ENCODE measurements around the gene AHSA1. TPM values are rescaled to one million over a fixed set of nuclear protein-coding genes. Genes with fewer than 3 reads are reported as not detected.

Gene AHSA1
- polyA plus RNA-seq, 1 donor from 2014 or later, result 207 TPM

DNA sequence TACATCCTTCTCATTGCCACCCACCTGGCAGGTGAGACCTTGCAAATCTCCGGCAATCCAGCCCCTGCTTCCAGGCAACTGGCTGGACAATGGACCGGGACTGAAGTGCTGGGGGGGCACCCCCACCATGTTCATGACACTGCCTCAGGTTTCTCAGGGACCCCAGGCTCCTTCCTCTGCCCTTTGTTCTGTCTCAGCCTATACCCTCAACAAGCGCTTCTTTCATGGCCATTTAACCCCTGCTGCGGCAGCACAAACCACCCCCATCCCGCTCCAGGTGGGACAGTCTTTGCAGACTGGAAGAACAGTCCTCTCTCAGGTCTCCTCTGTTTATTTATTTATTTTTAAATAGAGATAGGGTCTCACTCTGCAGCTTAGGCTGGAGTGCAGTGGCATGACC is 33.2 kb downstream of the AHSA1 start:
- Histone ChIP-seq H2AFZ (ENCODE audit: low read depth, low read length) (no peak overlapping the region), H3K4me3 (ENCODE audit: low read length) (no peak overlapping the region), H3K27me3 (ENCODE audit: insufficient read depth, low read depth, low read length) (no peaks in the 10 kb centered on the region), H3K79me2 (replicated peaks; ENCODE audit: insufficient read depth, low read length) (no peaks in the 10 kb centered on the region), H3K9me3 (ENCODE audit: low read length) (no peaks in the 10 kb centered on the region), H3K36me3 (ENCODE audit: insufficient read depth, low read length) (no peaks in the 10 kb centered on the region), H3F3A (ENCODE audit: insufficient read depth, low read length, poor library complexity, severe bottlenecking) (no peaks in the 10 kb centered on the region), H4K20me1 (ENCODE audit: insufficient read depth) (no peaks in the 10 kb centered on the region), H3K9ac (ENCODE audit: low read length) (no peak overlapping the region), H3K27ac (ENCODE audit: low read length) (no peak overlapping the region), H3K4me2 (ENCODE audit: low read length) (no peak overlapping the region), H3K9me2 (ENCODE audit: insufficient read depth, low read length) (no peaks in the 10 kb centered on the region)
- no peak for TF ChIP-seq EP300 (conservative IDR thresholded peaks at IDR 0.05; ENCODE audit: poor library complexity, severe bottlenecking)
- TF ChIP-seq MXI1 (conservative IDR thresholded peaks at IDR 0.05; ENCODE audit: poor library complexity, severe bottlenecking), result no peak
- TF ChIP-seq RAD21 (conservative IDR thresholded peaks at IDR 0.05), result no peak
- no peak for TF ChIP-seq EZH2 (IDR thresholded peaks at IDR 0.05; ENCODE audit: borderline replicate concordance, insufficient read depth, low read length, poor library complexity, severe bottlenecking)
- TF ChIP-seq TAF1 (IDR thresholded peaks at IDR 0.05; ENCODE audit: low read depth), result no peak
- TF ChIP-seq, protein P1, sequence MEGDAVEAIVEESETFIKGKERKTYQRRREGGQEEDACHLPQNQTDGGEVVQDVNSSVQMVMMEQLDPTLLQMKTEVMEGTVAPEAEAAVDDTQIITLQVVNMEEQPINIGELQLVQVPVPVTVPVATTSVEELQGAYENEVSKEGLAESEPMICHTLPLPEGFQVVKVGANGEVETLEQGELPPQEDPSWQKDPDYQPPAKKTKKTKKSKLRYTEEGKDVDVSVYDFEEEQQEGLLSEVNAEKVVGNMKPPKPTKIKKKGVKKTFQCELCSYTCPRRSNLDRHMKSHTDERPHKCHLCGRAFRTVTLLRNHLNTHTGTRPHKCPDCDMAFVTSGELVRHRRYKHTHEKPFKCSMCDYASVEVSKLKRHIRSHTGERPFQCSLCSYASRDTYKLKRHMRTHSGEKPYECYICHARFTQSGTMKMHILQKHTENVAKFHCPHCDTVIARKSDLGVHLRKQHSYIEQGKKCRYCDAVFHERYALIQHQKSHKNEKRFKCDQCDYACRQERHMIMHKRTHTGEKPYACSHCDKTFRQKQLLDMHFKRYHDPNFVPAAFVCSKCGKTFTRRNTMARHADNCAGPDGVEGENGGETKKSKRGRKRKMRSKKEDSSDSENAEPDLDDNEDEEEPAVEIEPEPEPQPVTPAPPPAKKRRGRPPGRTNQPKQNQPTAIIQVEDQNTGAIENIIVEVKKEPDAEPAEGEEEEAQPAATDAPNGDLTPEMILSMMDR (IDR thresholded peaks at IDR 0.05; ENCODE audit: poor library complexity, severe bottlenecking), result no peak
- TF ChIP-seq, protein P2, sequence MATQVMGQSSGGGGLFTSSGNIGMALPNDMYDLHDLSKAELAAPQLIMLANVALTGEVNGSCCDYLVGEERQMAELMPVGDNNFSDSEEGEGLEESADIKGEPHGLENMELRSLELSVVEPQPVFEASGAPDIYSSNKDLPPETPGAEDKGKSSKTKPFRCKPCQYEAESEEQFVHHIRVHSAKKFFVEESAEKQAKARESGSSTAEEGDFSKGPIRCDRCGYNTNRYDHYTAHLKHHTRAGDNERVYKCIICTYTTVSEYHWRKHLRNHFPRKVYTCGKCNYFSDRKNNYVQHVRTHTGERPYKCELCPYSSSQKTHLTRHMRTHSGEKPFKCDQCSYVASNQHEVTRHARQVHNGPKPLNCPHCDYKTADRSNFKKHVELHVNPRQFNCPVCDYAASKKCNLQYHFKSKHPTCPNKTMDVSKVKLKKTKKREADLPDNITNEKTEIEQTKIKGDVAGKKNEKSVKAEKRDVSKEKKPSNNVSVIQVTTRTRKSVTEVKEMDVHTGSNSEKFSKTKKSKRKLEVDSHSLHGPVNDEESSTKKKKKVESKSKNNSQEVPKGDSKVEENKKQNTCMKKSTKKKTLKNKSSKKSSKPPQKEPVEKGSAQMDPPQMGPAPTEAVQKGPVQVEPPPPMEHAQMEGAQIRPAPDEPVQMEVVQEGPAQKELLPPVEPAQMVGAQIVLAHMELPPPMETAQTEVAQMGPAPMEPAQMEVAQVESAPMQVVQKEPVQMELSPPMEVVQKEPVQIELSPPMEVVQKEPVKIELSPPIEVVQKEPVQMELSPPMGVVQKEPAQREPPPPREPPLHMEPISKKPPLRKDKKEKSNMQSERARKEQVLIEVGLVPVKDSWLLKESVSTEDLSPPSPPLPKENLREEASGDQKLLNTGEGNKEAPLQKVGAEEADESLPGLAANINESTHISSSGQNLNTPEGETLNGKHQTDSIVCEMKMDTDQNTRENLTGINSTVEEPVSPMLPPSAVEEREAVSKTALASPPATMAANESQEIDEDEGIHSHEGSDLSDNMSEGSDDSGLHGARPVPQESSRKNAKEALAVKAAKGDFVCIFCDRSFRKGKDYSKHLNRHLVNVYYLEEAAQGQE (IDR thresholded peaks at IDR 0.05; ENCODE audit: borderline replicate concordance), result no peak
- no peak for TF ChIP-seq SMC3 (conservative IDR thresholded peaks at IDR 0.05; ENCODE audit: poor library complexity)
- TF ChIP-seq POLR2AphosphoS5 (IDR thresholded peaks at IDR 0.05), result no peak

DNA sequence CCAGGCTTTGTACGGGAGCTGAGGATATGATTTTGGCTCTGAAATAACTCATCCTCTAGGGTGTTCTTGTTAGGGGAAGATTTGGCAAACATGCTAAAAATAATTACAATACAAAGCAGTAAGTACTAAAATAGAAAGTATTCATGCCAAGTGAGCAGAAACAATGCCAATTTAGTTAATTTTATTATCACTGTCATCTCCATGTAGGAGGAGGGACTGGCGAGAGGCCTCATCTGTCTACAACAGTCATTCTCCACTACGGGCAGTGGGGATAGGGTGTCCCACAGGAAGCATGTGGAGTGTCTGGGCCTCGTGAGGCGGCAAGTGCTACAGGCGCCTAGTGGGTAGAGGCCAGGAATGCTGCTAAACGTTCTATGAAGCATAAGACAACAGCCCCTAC is 37.4 kb downstream of the AHSA1 start:
- Histone ChIP-seq H3K27me3 (ENCODE audit: insufficient read depth, low read depth, low read length) (peaks cover 34% of the 10 kb centered on the region), H3K36me3 (ENCODE audit: insufficient read depth, low read length) (no peaks in the 10 kb centered on the region), H4K20me1 (ENCODE audit: insufficient read depth) (no peaks in the 10 kb centered on the region), H3K4me3 (ENCODE audit: low read length) (no peak overlapping the region), H3K4me2 (ENCODE audit: low read length) (no peak overlapping the region), H3K9me3 (ENCODE audit: low read length) (no peaks in the 10 kb centered on the region), H3F3A (ENCODE audit: insufficient read depth, low read length, poor library complexity, severe bottlenecking) (no peaks in the 10 kb centered on the region), H3K9ac (ENCODE audit: low read length) (no peak overlapping the region), H2AFZ (ENCODE audit: low read depth, low read length) (no peak overlapping the region), H3K79me2 (replicated peaks; ENCODE audit: insufficient read depth, low read length) (no peaks in the 10 kb centered on the region), H3K9me2 (ENCODE audit: insufficient read depth, low read length) (no peaks in the 10 kb centered on the region), H3K27ac (ENCODE audit: low read length) (no peak overlapping the region)
- TF ChIP-seq SMC3 (conservative IDR thresholded peaks at IDR 0.05; ENCODE audit: poor library complexity), result no peak
- no peak for TF ChIP-seq POLR2AphosphoS5 (IDR thresholded peaks at IDR 0.05)
- TF ChIP-seq EP300 (conservative IDR thresholded peaks at IDR 0.05; ENCODE audit: poor library complexity, severe bottlenecking), result no peak
- no peak for TF ChIP-seq EZH2 (IDR thresholded peaks at IDR 0.05; ENCODE audit: borderline replicate concordance, insufficient read depth, low read length, poor library complexity, severe bottlenecking)
- TF ChIP-seq, protein P2 (IDR thresholded peaks at IDR 0.05; ENCODE audit: borderline replicate concordance), result no peak
- TF ChIP-seq, protein P1 (IDR thresholded peaks at IDR 0.05; ENCODE audit: poor library complexity, severe bottlenecking), result no peak
- TF ChIP-seq MXI1 (conservative IDR thresholded peaks at IDR 0.05; ENCODE audit: poor library complexity, severe bottlenecking), result no peak
- no peak for TF ChIP-seq TAF1 (IDR thresholded peaks at IDR 0.05; ENCODE audit: low read depth)
- no peak for TF ChIP-seq RAD21 (conservative IDR thresholded peaks at IDR 0.05)
